ENCODE data around the gene IMPDH1.
A peak's percentile ranks its signal among the peaks of the same experiment; 100 is the strongest.

IMPDH1 gene

DNA sequence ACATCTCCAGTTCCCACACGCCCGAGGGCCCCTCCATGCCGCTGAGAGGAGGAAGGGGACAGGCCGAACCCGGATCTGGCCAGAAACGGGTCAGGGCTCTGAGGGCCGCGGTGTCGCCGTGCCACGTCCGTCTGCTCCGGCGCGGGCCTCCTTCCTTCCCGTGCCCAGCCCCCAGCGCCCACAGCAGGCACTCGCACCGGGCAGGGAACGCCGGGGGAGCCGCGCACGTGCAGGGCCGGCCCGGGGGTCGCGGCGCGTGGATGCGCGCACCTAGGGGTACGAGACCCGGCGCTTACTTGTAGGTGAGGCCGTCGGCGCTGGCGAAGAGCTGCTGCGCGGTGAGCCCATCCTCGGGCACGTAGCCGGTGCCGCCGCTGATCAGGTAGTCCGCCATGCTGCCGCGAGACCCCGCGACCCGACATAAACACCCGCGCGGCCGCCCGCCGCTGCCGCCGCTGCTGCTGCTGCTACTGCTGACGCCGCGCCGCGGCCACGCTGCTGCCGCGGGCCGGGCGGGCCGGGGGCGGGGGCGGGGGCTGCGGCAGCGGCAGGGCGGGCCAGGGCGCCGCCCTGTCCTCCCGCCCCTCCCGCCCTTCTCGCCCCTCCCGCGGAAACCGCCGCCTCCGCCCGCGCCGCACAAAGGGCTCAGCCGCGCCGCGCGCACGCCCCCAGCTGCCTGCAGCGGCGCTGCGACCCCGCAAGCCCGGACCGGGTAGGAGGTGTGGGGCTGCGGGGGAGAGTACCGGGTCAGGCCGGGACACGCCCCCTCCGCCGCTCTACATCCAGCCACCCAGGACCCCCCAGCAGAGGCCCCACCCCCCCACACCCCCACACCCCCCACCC, 4.1 kb downstream of the IMPDH1 start:
- peak; percentile 56 for DNase-seq (ENCODE audit: low read depth)

DNA sequence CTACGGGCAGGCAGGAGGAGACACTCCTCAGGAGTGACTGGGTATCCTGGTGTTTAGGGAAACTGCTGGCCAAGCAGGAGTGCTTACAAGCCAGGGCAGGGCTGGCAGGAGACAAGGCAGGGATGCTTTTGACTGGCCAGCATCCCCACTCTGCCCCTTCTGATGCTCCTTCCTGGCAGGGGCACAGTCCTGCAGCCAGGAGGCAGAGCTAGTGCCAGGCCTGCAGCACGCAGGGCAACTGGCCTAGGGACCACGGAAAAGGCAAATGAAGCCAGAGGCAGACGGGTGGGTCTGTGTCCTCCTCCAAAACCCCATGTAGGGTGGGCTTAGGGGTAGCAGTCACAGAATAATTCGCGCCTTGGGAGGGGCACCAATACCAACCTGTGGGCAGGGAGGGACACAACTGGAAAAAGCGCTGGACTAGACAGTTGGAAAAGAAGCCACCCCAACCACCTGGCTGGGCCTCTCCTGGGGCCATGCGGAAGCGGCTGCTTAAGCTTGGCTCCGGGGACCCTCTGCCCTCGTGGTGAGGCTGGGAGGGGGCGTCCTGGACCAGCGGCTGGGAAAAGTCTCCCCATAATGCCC, 4.8 kb downstream of the IMPDH1 start:
- peak; percentile 40 for DNase-seq (ENCODE audit: low read depth)

DNA sequence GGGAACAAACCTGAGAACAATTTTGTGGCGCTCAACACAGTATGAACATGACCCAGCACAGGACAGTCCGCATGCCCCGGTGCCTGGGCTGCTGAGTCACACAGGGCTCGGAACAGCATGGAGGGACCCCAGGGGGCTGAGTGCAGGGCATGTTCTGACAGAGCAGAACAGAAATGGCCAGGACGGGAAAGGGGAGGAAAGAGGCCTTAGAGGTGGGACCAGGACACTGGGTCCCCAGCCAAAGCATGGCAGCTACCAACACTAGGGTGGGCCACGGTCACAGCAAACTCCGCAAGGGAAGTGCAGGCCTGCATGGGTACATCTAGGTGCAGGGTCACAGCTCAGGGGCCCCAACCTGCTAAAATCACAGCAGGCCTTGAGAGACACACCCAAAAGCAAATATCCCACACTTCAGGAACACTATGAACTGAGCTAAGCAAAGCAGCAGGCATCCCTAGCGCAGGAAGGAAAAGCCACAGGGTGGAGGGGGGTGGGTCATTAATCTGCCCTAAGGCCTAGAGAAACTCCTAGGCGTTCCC, 5.6 kb downstream of the IMPDH1 start:
- DNase-seq (ENCODE audit: low read depth) = no peak

DNA sequence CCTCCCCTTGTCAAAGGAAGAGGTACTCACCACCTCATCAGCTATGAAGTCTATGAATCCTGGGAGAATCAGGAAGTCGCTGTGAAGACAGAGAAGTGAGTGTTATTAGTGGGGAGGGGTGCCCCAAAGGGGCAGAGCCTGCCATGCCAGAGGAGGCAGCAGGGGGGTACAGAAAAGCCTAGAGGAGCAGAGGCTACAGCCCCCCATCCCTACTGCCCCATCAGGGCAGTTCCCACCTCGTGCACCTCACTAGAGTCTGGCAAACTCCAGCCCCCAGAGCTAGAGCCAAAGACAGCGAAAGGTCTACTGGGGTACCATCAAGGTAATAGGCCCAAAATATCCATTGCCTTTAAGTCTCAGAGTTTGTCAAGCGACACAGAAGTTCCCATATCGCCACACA, 6.1 kb downstream of the IMPDH1 start:
- no peak for DNase-seq (ENCODE audit: low read depth)

DNA sequence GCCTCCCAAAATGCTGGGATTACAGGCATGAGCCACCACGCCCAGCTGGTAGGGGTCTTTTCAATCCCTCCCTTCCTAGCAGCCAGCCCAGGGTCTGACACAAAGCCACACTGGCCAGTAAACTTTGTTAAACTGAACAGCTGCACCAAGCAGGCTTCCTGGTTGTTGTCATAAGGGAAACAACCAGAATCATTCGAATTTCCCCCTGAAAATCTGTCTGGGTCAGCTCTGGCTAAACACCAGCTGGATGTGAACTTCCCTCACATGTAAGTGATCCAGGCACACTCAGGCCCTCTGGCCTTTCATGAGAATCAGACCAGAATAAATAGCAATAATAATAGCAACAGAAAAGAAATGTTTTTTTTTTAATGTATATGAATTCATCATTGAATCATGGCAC, 7.4 kb downstream of the IMPDH1 start:
- no peak for DNase-seq (ENCODE audit: low read depth)

DNA sequence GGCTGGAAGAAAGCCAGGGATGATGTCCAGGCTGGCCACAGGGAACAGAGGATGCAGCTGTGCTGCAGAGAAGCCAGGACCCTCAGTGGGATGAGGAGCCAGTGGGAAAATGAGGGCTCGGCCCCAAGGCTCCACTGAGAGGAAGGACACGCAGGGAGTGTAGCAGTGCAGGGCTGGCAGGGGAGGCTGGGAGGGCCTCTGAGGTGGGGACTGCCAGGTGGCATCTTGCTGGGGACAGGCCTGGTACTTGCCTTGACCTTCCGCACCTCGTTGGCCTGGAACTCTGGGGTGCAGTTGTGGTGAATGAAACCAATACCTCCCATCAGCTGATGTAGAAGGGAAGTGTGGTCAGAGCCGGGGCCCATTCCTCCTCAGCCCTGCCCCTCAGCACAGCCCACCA, 9.2 kb downstream of the IMPDH1 start:
- no peak for DNase-seq (ENCODE audit: low read depth)

DNA sequence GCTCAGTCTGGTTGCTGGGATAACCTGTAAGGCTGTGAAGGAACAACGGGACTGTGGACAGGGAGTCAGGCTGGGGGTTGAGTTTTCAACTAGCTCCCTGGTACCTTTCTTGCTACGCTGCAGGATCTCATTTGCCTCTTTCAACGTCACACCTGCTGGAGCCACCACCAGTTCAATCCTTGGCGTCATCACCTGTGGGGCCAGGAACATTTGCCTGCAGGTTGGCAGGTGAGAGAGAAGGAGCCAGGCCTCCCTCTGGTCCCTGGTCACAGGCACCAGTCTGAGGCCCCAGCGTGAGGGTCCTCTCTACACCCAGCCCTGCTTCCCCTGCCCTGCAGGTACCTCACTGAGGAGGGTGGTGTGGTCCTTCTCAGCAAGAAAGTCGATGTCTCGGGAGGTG, 9.8 kb downstream of the IMPDH1 start:
- no peak for DNase-seq (ENCODE audit: low read depth)

DNA sequence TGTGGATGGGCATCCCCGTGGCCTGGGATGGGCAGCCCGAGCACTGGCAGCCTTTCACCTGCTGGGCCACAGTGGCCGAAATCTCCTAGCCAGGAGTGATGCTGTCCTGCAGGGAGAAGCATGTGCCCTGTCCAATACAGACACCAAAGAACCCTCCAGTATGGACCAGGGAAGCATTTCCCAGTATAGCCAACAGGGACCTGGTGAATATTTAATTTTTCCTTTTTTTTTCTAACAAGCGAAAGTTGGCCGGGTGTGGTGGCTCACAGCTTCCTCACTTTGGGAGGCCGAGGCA, 11.0 kb downstream of the IMPDH1 start:
- no peak for DNase-seq (ENCODE audit: low read depth)

DNA sequence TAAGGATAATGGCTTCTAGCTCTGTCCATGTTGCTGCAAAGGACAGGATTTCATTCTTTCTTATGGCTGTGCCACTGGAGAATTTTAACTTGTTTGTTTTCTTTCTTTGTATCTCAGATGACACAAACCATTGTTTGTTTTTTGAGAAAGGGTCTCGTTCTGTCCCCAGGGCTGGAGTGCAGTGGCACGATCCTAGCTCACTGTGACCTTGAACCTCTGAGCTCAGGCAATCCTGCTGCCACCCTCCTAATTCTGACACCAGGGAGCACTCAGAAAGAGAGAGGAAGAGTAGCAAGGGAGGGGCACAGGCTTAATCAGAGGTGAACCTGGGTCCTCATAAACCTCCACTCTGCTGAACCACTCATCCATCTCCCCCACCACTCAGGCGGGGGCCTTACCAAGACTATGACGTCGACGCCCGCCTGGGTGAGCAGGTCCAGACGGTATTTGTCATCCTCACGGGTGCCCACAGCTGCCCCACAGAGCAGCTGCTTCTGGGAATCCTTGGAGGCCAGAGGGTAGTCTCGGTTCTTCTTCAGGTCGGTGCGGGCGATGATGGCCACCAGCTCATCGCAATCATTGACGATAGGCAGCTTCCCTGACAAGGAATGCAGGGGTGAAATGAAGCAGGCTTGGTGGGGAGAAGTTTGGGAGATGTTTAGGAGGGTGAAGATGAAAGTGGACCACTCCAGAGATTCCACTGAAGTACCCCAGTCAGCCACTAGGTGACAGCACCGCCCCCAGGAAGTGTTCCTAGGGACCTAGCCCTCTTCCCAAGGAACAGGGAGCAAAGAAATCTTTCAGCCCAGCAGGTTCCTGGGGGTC, 11.6 kb downstream of the IMPDH1 start:
- DNase-seq (ENCODE audit: low read depth) = peak; percentile 65

DNA sequence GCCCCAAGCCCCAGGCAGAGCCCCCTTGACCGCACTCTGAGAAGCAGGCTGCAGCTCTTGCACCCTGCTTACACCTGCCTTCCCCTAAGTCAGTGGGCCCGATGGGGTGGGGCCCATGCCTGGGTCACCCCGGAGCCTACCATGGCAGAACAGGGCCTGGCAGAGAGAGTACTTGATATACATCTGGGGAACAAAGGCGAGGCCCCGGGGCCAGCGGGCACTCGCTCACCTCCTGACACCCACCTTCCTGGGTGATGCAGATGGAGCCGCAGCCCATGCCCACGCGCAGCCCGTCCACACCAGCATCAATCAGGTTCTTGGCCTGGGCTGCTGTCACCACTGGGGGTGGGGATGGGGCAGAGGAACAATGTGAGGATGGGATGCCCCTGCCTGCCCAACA, 13.4 kb downstream of the IMPDH1 start:
- DNase-seq (ENCODE audit: low read depth) = no peak

DNA sequence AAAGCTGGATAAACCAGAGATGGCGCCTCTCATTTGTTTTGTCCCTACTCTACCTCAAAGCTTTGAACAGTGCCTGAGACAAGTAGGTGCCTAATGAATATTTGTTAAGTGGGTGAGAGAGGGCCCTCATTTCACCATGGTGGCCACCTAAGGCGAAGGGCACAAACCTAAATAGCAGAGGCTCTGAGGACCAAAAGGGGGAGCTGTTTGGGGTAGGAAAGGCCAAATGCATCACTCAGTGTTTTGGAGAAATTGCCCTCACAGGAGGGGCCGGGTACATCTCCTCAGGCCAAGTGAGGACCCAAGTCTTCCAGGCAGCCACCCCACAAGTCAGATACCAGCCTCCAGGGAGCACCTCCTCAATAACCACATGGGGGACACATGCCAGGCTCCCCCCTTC, 14.0 kb downstream of the IMPDH1 start:
- DNase-seq (ENCODE audit: low read depth) = no peak

DNA sequence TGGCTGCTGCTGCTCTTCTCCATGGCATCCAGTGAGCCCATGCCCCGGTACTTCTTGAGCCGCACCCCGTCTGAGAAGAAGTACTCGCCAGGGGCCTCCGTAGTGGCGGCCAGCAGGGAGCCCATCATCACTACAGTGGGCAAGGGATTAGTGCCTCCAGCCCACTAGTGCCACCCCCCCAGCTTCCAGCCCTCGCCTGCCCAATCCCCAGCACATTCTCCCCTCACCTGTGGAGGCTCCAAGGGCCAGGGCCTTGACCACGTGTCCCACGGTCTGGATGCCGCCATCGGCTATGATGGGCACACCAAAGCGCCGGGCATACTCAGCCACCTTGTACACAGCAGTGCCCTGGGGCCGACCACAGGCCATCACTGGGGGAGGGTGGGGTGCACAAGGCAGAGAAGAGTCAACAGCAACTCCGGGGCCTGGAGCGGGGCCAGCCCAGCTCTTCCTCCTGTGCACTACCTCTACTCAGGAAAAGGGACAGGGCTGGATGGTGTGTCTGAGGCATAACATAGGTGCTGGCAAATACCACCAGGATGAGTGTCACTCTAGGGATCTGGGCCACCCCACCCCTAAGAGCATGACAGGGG, 14.8 kb downstream of the IMPDH1 start:
- no peak for DNase-seq (ENCODE audit: low read depth)

DNA sequence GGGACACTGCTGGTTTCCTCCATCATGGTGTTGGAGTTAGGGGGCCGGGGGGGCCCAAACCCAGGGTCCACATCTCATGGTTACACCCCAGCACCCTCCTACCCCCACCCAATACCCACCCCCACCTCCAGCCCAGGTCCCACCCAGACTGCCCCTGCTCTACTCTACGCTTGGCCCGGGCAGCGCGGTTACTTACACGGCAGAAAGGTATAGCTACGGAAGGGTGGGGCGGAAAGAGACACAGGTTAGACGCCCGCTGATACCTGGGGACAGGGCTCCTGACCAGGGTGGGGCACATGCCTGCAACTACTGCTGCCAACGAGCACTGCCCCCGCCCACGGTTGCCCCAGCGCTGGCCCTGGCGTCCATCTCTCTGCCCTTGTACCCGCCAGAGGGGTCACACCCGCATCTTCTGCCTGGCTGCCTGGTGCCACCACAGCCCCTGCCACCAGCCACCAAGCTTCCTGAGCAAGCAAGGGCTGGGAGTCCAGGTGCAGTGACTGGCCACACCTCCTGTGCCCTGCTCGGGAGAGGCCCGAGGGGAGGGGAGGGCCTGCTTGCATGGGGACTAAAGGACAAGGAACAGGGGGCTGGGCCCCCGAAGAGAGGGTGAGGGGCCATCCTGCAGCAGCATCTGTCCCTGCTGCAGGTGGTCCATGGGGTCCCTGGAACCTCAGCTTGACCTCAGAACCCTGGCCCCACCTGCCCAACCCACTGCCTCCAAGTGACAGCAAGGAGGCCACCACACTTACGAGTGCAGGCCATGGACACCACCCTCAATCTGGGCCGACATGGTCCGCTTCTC, 16.1 kb downstream of the IMPDH1 start:
- DNase-seq (ENCODE audit: low read depth) = no peak

DNA sequence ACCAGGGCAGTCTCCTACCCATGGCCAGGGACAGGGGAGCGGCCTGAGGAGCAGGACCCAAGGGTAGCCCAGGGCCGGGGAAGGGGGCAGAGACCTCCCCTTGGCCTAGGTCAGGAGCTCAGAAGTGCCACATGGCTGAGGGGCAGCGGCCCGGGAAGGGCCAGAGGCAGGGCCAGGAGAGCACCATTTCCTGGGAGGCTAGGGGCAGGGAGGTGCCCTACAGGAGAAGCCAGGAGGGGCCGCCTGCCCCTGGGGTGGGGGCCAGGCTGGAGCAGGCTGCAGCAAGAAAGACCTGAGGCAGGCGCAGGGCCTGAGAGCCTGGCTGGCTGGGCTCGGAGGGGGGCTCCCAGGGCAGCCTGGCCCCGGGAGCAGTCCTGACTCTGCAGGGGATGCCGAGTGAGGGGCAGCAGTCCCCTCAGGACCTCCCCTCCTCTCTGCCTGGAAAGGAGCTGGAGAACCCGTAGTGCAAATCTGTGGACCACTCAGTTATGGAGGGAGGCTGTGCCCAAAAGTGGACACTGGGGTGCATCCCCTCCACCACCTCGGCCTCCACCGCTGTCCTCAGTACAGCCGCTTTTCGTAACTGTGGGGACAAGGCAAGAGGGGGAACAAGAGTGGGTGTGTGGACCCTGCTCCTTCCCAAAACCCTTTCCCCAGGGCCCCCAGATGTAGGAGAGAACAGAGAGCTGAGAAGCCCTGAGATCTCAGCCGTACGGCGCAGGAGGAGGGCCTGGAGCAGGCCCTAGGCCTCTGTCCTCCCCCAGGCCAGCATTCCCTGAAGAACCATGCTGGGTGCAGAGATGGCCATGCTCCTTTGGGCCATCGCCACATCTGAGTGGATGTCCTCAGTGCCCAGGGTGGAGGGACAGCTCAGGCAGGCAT, 17.1 kb downstream of the IMPDH1 start:
- DNase-seq (ENCODE audit: low read depth) = no peak

DNA sequence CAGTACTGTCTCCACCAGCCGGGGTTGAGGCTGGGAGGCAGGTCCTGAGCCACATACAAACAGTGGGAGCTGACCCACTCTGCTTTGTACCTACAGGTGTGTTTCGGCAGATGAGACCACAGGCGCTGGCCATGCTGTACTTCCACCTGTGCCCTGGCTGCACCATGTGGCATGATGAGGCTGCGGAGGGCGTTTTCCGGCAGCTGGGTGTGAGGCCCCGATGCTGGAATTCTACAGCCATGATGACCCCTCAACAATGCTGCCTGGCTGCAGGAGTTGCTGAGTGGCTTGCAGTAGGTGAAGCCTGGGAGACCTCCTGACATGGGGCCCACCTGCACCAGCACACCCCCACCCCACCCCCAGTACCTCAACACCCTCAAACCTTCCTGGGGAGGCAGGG, 18.0 kb downstream of the IMPDH1 start:
- no peak for DNase-seq (ENCODE audit: low read depth)

DNA sequence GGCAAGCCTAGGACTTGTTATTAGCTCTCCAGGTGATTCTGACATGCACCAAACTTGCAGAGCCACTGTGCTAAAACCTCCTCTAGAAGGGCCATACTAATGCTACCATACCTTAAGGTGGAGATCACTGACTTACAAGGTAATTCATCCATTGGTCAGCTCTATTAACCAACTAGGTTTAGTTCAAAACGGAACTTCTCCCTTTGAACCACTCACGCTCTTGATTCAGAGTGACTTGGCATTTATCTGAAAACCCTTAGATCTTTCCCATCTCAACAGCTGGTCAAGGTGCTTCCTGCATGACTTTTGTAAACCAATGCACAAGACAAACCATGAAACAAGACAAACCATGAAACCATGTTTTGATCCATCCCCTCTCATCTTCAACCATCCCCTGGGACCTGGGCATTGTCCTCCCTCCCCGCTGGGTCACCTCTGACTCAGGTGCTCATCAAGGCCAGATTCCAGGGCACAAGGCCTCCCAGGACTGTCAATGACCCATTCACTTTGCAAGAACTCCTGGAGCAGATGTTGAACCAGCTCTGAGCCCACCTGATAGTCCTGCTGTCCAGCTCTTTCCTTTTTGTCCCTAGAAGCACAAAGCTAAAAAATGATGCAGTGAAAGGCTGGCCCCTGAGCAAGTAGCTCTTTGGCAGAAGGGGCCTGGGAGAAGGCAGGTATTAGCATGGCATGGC, 18.8 kb downstream of the IMPDH1 start:
- DNase-seq (ENCODE audit: low read depth) = no peak

DNA sequence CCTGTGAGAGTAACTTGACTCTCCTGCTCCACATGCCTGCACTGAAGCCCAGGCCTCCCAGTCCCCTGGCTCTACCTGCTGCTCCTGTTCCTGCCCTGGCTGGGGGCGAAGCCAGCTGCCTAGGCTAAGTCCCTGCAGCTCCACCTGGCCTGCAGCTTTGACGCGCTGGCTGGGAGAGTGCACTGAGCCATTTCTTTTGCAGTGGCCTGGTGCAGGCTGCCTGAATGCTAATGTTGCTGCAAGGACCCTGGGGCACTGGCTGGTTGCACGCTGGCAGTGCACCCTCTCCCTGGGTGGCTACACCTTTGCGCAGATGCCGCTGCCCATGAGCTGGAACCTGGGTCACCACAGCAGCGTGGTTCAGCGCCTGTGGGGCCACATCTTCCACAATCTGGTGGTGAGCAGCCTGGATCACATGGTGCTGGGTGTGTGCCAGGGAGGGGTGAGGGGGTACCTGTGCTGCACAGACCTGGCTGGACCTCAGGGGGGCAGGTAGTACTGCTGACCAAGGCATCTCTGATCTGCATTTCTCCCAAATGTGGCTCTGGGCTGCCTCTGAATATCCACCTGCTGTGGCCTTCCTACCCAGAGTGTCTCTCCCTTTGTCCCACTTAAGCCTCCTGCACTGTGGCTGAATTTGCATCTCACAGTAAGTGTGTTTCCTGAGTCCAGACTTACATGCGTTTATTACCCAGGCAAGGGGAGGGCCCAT, 20.0 kb downstream of the IMPDH1 start:
- DNase-seq (ENCODE audit: low read depth) = no peak

DNA sequence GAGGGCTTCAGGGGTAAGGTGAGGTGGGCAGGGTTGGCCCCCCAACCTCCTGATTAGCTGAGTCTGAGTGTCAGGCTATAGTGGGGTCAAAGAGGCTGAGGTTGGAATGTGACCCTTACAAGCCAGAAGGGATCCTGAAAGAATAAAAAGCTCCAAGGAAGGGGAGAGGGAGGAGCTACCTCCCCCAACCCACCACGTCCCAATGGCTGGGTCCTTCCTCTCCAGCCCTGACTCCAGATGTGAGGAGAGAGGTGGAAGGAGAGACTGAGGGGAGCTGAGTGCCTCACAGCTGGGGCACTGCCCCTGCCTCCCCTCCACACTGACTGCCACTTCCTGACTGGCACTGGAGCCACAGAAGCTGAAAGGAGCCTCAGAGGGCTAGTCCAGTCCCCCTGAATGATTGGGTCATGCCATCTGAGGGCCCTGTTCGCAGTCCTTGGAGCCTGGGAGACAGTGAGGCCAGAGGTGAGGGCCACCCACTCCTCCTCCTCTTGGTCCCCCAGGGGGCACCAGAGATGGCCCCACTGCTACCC, 20.6 kb downstream of the IMPDH1 start:
- DNase-seq (ENCODE audit: low read depth) = no peak

DNA sequence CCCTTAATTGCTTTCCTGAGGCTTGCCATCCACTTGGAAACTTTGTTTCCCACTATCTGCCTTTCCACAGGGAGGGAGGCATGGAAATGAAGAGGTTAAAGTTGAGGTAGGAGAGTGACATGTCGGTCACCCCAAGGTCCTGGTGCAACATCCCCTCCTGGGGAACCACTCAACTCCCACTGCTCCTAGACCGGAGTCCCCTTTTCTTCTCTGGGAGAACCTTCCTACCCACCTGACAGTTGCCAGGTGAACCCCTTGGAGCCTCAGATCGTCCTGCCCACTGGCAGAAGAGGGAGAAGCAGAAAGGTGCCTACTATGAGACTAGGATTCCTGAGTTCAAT, 21.7 kb downstream of the IMPDH1 start:
- DNase-seq (ENCODE audit: low read depth) = no peak
